Testis (tissue), 3 donors: ENCODE data around the gene MLXIPL. TPM values are rescaled to one million over a fixed set of nuclear protein-coding genes. Genes with fewer than 3 reads are reported as not detected.
A peak's percentile ranks its signal among the peaks of the same experiment; 100 is the strongest.
"Not testable (repeated sequence)": the region's sequence is repeated elsewhere in the genome, so short reads cannot be mapped to it uniquely, and the experiment has no call there.

ENCODE experiments used
- DNase-seq: peaks from one replicate; pipeline ENCODE4 v3.0.0-alpha.2; 2019
- H3K27ac ChIP-seq, 2 donors: fragments of 200-600 bp; sonication (generic); one replicate each; pipeline ENCODE4 v1.5.1; 2019
- H3K27me3 ChIP-seq: fragments of 200-600 bp; sonication (generic); one replicate; pipeline ENCODE4 v1.5.1; 2019
- H3K36me3 ChIP-seq: fragments of 200-600 bp; sonication (generic); one replicate; pipeline ENCODE4 v1.5.1; 2017; ENCODE audit warnings: low read depth; ENCODE audit errors: missing control alignments
- H3K4me1 ChIP-seq: fragments of 200-600 bp; sonication (generic); one replicate; pipeline ENCODE4 v1.5.1; 2019
- H3K4me3 ChIP-seq, 2 donors: fragments of 200-600 bp; sonication (generic); one replicate each; pipeline ENCODE4 v1.5.1; 2017 to 2019
- H3K9me3 ChIP-seq: fragments of 200-600 bp; sonication (generic); one replicate; pipeline ENCODE4 v1.5.1; 2017
- CTCF ChIP-seq, 3 experiments: fragments of 450-650 bp in 2 of 3; fragments of 200-600 bp in 1 of 3; sonication (generic) in 1 of 3; IDR thresholded peaks; one replicate each; pipeline ENCODE4 v1.5.1; 2016 to 2019; ENCODE audit warnings: antibody characterized with exemption in 3 of 3, mild to moderate bottlenecking in 2 of 3, moderate library complexity in 1 of 3
- POLR2A ChIP-seq: fragments of 450-650 bp; IDR thresholded peaks from one replicate; pipeline ENCODE4 v1.6.1; 2017; ENCODE audit warnings: antibody characterized with exemption, mild to moderate bottlenecking, moderate library complexity
- WGBS, 2 donors: methylation state at CpG; one replicate each; pipeline ENCODE4 v1.1.5; 2018; 5-methylcytosine and 5-hydroxymethylcytosine counted together
- intact Hi-C: fragments of 100-400 bp; cut with DNase I; formaldehyde crosslinking; loops from one replicate; pipeline ENCODE4 v1.15.1; 2023; ENCODE audit warnings: low total_unique reads
- polyA plus RNA-seq: library from polyadenylated mRNA; stranded (reverse); fragments of 350-450 nt; fragmentation: Illumina TruSeq; extraction: RNeasy Lipid Tissue Mini Kit (QIAGEN cat#74804); gene quantifications from one replicate; pipeline ENCODE4 v1.2.3, GENCODE V29; 2014; ENCODE audit warnings: low read depth, low replicate concordance; ENCODE audit not compliant: insufficient read depth
- total RNA-seq, 2 donors: library from RNA; depleted of rRNA; stranded (reverse); fragments of >200 nt; gene quantifications; one replicate each; pipeline ENCODE4 v1.2.3, GENCODE V29; 2016

MLXIPL gene
- total and polyA plus RNA-seq, 3 donors from 2014 or later: 34.2 to 215 (median 160) TPM

GRCh38 chr7:73621168-73622063 lies 2.9 kb downstream of the MLXIPL start:
- H3K9me3 ChIP-seq: no peaks in the 10 kb centered on the region
- no peak for TF ChIP-seq POLR2A
- TF ChIP-seq CTCF (IDR thresholded peaks at IDR 0.05): no peak
- DNase-seq: peak; percentile 33
- WGBS, 2 donors: 45 to 52% methylated on average over 7 of the region's 7 CpGs
- H3K27ac ChIP-seq: peak overlapping the region; percentile 41 to 50
- no peaks in the 10 kb centered on the region for H3K27me3 ChIP-seq
- peaks cover 15% of the 10 kb centered on the region for H3K4me1 ChIP-seq
- intact Hi-C loops: no loop called here
- H3K36me3 ChIP-seq: no peaks in the 10 kb centered on the region
- H3K4me3 ChIP-seq: no peak overlapping the region

- H3K27ac ChIP-seq, H3K36me3 ChIP-seq, intact Hi-C loops, H3K4me3 ChIP-seq, H3K27me3 ChIP-seq, H3K9me3 ChIP-seq, DNase-seq: not testable (repeated sequence)
- WGBS, 2 donors: 86 to 94% methylated on average over 10 to 11 of the region's 11 CpGs
- peaks cover 15% of the 10 kb centered on the region for H3K4me1 ChIP-seq
These were observed 4.9 kb downstream of the MLXIPL start for GRCh38 chr7:73619394-73619793.

GRCh38 chr7:73618538-73618937 lies 5.8 kb downstream of the MLXIPL start:
- H3K36me3 ChIP-seq: no peaks in the 10 kb centered on the region
- no peak overlapping the region for H3K4me3 ChIP-seq
- TF ChIP-seq POLR2A (no peak), CTCF (IDR thresholded peaks at IDR 0.05) (no peak)
- 77 to 93% methylated on average over 4 of the region's 4 CpGs for WGBS, 2 donors
- DNase-seq: no peak
- no peak overlapping the region for H3K27ac ChIP-seq
- H3K4me1 ChIP-seq: peaks cover 9% of the 10 kb centered on the region
- no peaks in the 10 kb centered on the region for H3K27me3 ChIP-seq
- intact Hi-C loops: no loop called here
- H3K9me3 ChIP-seq: no peaks in the 10 kb centered on the region

GRCh38 chr7:73617520-73617919 lies 6.8 kb downstream of the MLXIPL start:
- 95 to 98% methylated on average over 9 of the region's 9 CpGs for WGBS, 2 donors
- H3K4me3 ChIP-seq, intact Hi-C loops, H3K9me3 ChIP-seq, H3K27me3 ChIP-seq, H3K36me3 ChIP-seq, H3K27ac ChIP-seq, DNase-seq: not testable (repeated sequence)
- H3K4me1 ChIP-seq: peaks cover 11% of the 10 kb centered on the region

- Histone ChIP-seq H3K4me3 (no peak overlapping the region), H3K4me1 (peaks cover 7% of the 10 kb centered on the region), H3K27ac (no peak overlapping the region), H3K27me3 (no peaks in the 10 kb centered on the region), H3K36me3 (no peaks in the 10 kb centered on the region), H3K9me3 (no peaks in the 10 kb centered on the region)
- intact Hi-C loops: no loop called here
- DNase-seq: no peak
- TF ChIP-seq CTCF (IDR thresholded peaks at IDR 0.05) (no peak), POLR2A (no peak)
- 57 to 67% methylated on average over 4 of the region's 4 CpGs for WGBS, 2 donors
These were observed 8.4 kb downstream of the MLXIPL start for GRCh38 chr7:73615886-73616285.

GRCh38 chr7:73614937-73615336 lies 9.4 kb downstream of the MLXIPL start:
- H3K9me3 ChIP-seq, H3K4me3 ChIP-seq, H3K27ac ChIP-seq, intact Hi-C loops, H3K4me1 ChIP-seq, H3K27me3 ChIP-seq, DNase-seq, H3K36me3 ChIP-seq: not testable (repeated sequence)
- 83 to 91% methylated on average over 10 of the region's 10 CpGs for WGBS, 2 donors
